ENCODE measurements around the gene TNFRSF4.
A peak's percentile ranks its signal among the peaks of the same experiment; 100 is the strongest.

Gene TNFRSF4

GRCh38 chr1:1237874-1238701, 24.1 kb upstream of the TNFRSF4 start:
- no peak for TF ChIP-seq Cebpa-rat (IDR thresholded peaks at IDR 0.05)
- peak overlapping the region in 1 of 10 experiments; percentile 26; a peak in 3 of 20 replicates for H3K4me3 ChIP-seq
- H3K4me2 ChIP-seq, result peak overlapping the region; percentile 69 to 100 (median 100)
- H3K27ac ChIP-seq, result peak overlapping the region in 3 of 11 experiments; percentile 4 to 37 (median 34); a peak in 5 of 22 replicates
- peaks cover 11 to 93% (median 78%) of the 10 kb centered on the region in 11 experiments; a peak in 21 of 22 replicates for H4K20me1 ChIP-seq
- peaks cover 0 to 26% (median 18%) of the 10 kb centered on the region in 11 experiments; a peak in 18 of 22 replicates for H3K36me3 ChIP-seq
- peaks cover 46 to 97% (median 93%) of the 10 kb centered on the region in 10 experiments for H3K4me1 ChIP-seq
- H3K9ac ChIP-seq, result peak overlapping the region; percentile 25 to 70 (median 51); a peak in 20 of 22 replicates
- peaks cover 0 to 38% (median 0%) of the 10 kb centered on the region in 11 experiments; a peak in 10 of 22 replicates for H3K27me3 ChIP-seq
- no peaks in the 10 kb centered on the region for H3K9me3 ChIP-seq (replicated peaks in 1 of 11)

DNA sequence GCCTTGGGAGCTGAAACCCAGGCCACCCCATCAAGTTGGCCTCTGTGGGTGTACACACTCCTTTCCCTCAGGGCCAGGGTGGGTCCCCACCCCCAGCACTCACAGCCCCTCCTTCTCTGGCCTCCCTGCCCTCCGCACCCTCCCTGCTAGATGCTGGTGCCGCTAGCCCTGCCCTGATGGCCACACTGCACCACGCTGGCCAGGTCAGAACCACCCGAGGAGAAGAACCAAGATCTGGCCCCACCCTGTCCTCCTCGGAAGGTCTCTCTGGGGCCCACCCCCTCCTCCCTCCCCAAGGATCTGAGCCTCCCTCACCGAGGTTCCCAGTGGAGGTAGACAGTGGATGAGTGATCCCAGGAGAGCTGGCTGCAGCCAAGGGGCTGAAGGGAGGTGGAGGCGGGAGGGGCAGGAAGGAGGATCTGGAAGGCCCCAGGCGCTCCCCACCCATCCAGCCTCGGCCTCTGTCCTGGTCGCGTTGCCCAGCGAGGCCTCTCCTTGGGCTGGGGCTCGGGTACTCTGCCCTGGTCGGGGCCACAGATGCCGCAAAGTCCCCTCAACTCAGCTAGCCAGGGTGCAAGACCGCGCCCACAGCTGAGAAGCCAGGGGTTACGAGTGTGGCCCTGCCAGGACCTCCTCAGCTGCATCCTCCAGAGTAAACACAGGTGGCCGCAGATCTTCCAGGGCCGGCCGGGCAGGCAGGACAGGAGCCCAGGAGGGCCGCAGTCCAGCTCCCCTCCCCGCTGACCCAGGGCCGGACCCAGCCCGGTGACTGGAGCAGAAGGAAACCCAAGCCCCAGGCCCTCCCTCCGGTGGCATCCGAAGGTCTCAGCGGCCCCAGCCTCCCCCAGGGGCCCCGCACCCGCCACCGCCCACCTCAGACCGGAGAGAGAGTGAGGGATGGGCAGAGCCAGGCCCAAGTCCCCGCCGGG, 23.3 kb upstream of the TNFRSF4 start:
- H4K20me1 ChIP-seq, result peaks cover 11 to 90% (median 75%) of the 10 kb centered on the region in 11 experiments; a peak in 21 of 22 replicates
- H3K27me3 ChIP-seq, result peaks cover 0 to 31% (median 0%) of the 10 kb centered on the region in 11 experiments; a peak in 10 of 22 replicates
- no peak for TF ChIP-seq Cebpa-rat (IDR thresholded peaks at IDR 0.05)
- H3K27ac ChIP-seq, result peak overlapping the region in 3 of 11 experiments; percentile 4 to 37 (median 34); a peak in 5 of 22 replicates
- H3K36me3 ChIP-seq, result peaks cover 0 to 26% (median 18%) of the 10 kb centered on the region in 11 experiments; a peak in 18 of 22 replicates
- H3K9me3 ChIP-seq (replicated peaks in 1 of 11), result no peaks in the 10 kb centered on the region
- peaks cover 54 to 98% (median 95%) of the 10 kb centered on the region in 10 experiments for H3K4me1 ChIP-seq
- H3K4me2 ChIP-seq, result peak overlapping the region; percentile 69 to 100 (median 100)
- H3K4me3 ChIP-seq, result peak overlapping the region in 2 of 10 experiments; percentile 26 to 42; a peak in 4 of 20 replicates
- peak overlapping the region; percentile 25 to 70 (median 51); a peak in 21 of 22 replicates for H3K9ac ChIP-seq

DNA sequence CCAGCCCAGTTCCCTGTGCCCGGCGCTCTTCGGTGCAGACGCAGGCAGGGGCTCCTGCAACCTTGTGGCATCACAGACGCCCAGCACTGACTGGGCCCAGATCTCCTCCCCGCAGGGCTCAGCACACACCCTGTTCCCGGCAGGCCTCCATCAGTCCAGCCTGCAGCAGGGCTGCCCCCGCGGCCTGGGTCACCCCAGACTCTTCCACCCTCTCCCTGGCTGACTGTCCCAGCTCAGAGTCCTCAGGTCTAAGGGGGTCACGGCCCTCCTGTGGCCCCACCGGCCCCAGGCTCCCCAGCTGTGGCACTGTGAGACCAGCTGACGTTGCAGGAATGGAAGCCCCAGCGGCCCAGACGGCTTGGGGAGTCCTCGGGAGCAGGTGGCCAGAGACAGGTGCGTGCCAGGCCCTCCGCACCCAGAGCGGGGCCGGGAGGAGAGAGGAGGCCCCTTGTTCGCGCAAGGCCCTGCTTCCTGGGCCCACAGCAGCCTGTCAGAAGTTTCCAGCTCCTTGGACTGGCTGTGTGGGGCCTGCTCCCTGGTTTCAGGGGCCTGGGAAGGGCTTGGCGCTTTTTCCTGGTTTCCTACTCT, 22.3 kb upstream of the TNFRSF4 start:
- peak overlapping the region in 8 of 11 experiments; percentile 6 to 70 (median 50); a peak in 14 of 22 replicates for H3K9ac ChIP-seq
- H4K20me1 ChIP-seq, result peaks cover 11 to 81% (median 66%) of the 10 kb centered on the region in 11 experiments; a peak in 21 of 22 replicates
- peaks cover 51 to 89% (median 86%) of the 10 kb centered on the region in 10 experiments for H3K4me1 ChIP-seq
- H3K27me3 ChIP-seq, result peaks cover 0 to 25% (median 0%) of the 10 kb centered on the region in 11 experiments; a peak in 10 of 22 replicates
- no peak overlapping the region for H3K4me3 ChIP-seq
- H3K4me2 ChIP-seq, result peak overlapping the region; percentile 69 to 100 (median 100); a peak in 21 of 22 replicates
- no peak for TF ChIP-seq Cebpa-rat (IDR thresholded peaks at IDR 0.05)
- no peak overlapping the region for H3K27ac ChIP-seq
- peaks cover 0 to 26% (median 18%) of the 10 kb centered on the region in 11 experiments; a peak in 18 of 22 replicates for H3K36me3 ChIP-seq
- H3K9me3 ChIP-seq (replicated peaks in 1 of 11), result no peaks in the 10 kb centered on the region

GRCh38 chr1:1235016-1235744, 21.2 kb upstream of the TNFRSF4 start:
- Histone ChIP-seq H3K9ac (peak overlapping the region in 6 of 11 experiments; percentile 4 to 98 (median 66); a peak in 5 of 22 replicates), H3K4me1 (peaks cover 50 to 89% (median 86%) of the 10 kb centered on the region in 10 experiments), H3K27ac (no peak overlapping the region), H3K27me3 (peaks cover 0 to 25% (median 0%) of the 10 kb centered on the region in 11 experiments; a peak in 10 of 22 replicates), H4K20me1 (peaks cover 13 to 82% (median 66%) of the 10 kb centered on the region in 11 experiments; a peak in 21 of 22 replicates), H3K4me3 (no peak overlapping the region), H3K4me2 (peak overlapping the region in 10 of 11 experiments; percentile 98 to 100 (median 100); a peak in 18 of 22 replicates), H3K9me3 (replicated peaks in 1 of 11) (no peaks in the 10 kb centered on the region), H3K36me3 (peaks cover 0 to 28% (median 18%) of the 10 kb centered on the region in 11 experiments; a peak in 18 of 22 replicates)
- no peak for TF ChIP-seq Cebpa-rat (IDR thresholded peaks at IDR 0.05)

- H3K4me3 ChIP-seq, result peak overlapping the region in 9 of 10 experiments; percentile 77 to 99 (median 92); a peak in 13 of 20 replicates
- peaks cover 6 to 37% (median 25%) of the 10 kb centered on the region in 11 experiments; a peak in 20 of 22 replicates for H3K36me3 ChIP-seq
- peak overlapping the region; percentile 88 to 100 (median 96); a peak in 17 of 22 replicates for H3K9ac ChIP-seq
- H3K9me3 ChIP-seq (replicated peaks in 1 of 11), result no peaks in the 10 kb centered on the region
- H3K27me3 ChIP-seq, result peaks cover 0 to 25% (median 0%) of the 10 kb centered on the region in 11 experiments; a peak in 10 of 22 replicates
- peaks cover 59 to 89% (median 86%) of the 10 kb centered on the region in 10 experiments for H3K4me1 ChIP-seq
- H3K27ac ChIP-seq, result no peak overlapping the region
- TF ChIP-seq Cebpa-rat (IDR thresholded peaks at IDR 0.05), result no peak
- peak overlapping the region; percentile 98 to 100 (median 100) for H3K4me2 ChIP-seq
- peaks cover 22 to 83% (median 73%) of the 10 kb centered on the region in 11 experiments; a peak in 21 of 22 replicates for H4K20me1 ChIP-seq
These were observed 20.3 kb upstream of the TNFRSF4 start for GRCh38 chr1:1234180-1234808.

DNA sequence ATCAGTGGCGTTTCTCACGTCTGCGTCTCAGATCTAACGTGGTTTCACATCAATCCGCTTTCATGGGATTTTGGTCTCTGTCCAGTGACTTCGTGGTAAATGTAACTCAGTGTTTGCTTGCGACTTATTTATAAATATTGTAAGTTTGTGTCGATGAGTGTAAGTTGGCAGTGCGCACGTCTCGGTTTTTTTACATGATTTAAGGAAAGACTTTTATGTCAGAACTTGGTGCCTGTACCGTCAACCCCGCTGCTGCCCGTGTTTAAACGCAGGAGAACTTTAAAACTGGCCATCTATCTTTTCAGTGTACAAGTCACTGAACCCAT, 19.6 kb upstream of the TNFRSF4 start:
- Histone ChIP-seq H3K4me1 (peaks cover 60 to 84% (median 81%) of the 10 kb centered on the region in 10 experiments), H3K36me3 (peaks cover 14 to 45% (median 33%) of the 10 kb centered on the region in 11 experiments; a peak in 21 of 22 replicates), H3K27ac (peak overlapping the region in 8 of 11 experiments; percentile 86 to 97 (median 94); a peak in 12 of 22 replicates), H3K9ac (peak overlapping the region; percentile 88 to 100 (median 96)), H3K27me3 (peaks cover 0 to 22% (median 0%) of the 10 kb centered on the region in 11 experiments; a peak in 10 of 22 replicates), H3K4me2 (peak overlapping the region; percentile 98 to 100 (median 100)), H3K9me3 (replicated peaks in 1 of 11) (no peaks in the 10 kb centered on the region), H4K20me1 (peaks cover 29 to 83% (median 77%) of the 10 kb centered on the region in 11 experiments), H3K4me3 (peak overlapping the region; percentile 77 to 99 (median 90))
- TF ChIP-seq Cebpa-rat (IDR thresholded peaks at IDR 0.05), result no peak
